PC-3 (cell line): ENCODE data around the gene TTC28.

Source experiments
- EZH2 ChIP-seq: fragments of 300-600 bp; sonication (generic); IDR thresholded peaks from one replicate; pipeline ENCODE4 v1.6.1; 2017; ENCODE audit warnings: antibody characterized with exemption, mild to moderate bottlenecking, low read length; ENCODE audit not compliant: unreplicated experiment
- EZH2phosphoT487 ChIP-seq: fragments of 300-600 bp; sonication (generic); IDR thresholded peaks from 2 replicates; pipeline ENCODE4 v1.6.1; 2018; ENCODE audit warnings: mild to moderate bottlenecking, antibody characterized with exemption, low read length, borderline replicate concordance
- TF ChIP-seq, protein P1 (sequence below): fragments of 300-600 bp; sonication (generic); conservative IDR thresholded peaks from 2 replicates; pipeline ENCODE4 v1.5.1; 2017; ENCODE audit warnings: antibody characterized with exemption, low read depth, mild to moderate bottlenecking, low read length

DNA sequence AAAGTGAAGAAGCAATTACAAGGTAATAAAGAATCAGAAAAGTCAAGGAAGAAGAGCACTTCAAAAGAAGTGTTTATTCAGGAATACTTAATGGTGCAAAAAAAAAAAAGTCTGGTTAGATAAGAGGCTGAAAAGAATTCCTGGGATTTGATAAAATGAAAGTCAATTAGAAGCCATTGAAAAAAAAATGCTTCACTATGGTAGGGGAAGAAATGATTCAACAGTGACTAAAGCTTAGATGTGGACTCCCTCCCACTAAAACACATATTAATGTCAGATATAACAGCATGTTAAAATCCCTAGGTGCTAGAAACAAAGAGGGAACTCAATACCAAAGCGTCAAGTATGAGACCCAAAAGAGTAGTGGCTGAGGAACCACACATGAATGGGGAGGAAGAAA is 425.2 kb downstream of the TTC28 start:
- TF ChIP-seq, protein P1, sequence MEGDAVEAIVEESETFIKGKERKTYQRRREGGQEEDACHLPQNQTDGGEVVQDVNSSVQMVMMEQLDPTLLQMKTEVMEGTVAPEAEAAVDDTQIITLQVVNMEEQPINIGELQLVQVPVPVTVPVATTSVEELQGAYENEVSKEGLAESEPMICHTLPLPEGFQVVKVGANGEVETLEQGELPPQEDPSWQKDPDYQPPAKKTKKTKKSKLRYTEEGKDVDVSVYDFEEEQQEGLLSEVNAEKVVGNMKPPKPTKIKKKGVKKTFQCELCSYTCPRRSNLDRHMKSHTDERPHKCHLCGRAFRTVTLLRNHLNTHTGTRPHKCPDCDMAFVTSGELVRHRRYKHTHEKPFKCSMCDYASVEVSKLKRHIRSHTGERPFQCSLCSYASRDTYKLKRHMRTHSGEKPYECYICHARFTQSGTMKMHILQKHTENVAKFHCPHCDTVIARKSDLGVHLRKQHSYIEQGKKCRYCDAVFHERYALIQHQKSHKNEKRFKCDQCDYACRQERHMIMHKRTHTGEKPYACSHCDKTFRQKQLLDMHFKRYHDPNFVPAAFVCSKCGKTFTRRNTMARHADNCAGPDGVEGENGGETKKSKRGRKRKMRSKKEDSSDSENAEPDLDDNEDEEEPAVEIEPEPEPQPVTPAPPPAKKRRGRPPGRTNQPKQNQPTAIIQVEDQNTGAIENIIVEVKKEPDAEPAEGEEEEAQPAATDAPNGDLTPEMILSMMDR, result no peak
- no peak for TF ChIP-seq EZH2phosphoT487
- TF ChIP-seq EZH2, result no peak
